Stomach (tissue), 4 donors: Measurements from ENCODE around the gene EEF1A2.

ENCODE experiments used
- EP300 ChIP-seq: sonication (generic); formaldehyde crosslinking; IDR thresholded peaks from one replicate; pipeline ENCODE4 v1.6.1; 2017; ENCODE audit warnings: antibody characterized with exemption
- POLR2A ChIP-seq, 4 donors: fragments of 450-650 bp; IDR thresholded peaks; one replicate each; pipeline ENCODE4 v1.6.1; 2016; ENCODE audit warnings: antibody characterized with exemption in 4 of 4, control low read depth in 2 of 4, mild to moderate bottlenecking in 1 of 4, moderate library complexity in 1 of 4
- POLR2AphosphoS5 ChIP-seq, 3 donors: sonication (generic); formaldehyde crosslinking; IDR thresholded peaks; one replicate each; pipeline ENCODE4 v1.6.1; 2016; ENCODE audit warnings: antibody characterized with exemption in 3 of 3
- TF ChIP-seq, protein P1 (sequence below), 7 experiments: fragments of 450-650 bp in 4 of 7; fragments of 200-600 bp in 3 of 7; sonication (generic) in 3 of 7; IDR thresholded peaks; one replicate each; pipeline ENCODE4 v1.5.1; 2016 to 2019; ENCODE audit warnings: antibody characterized with exemption in 7 of 7, control low read depth in 2 of 7, mild to moderate bottlenecking in 1 of 7

DNA sequence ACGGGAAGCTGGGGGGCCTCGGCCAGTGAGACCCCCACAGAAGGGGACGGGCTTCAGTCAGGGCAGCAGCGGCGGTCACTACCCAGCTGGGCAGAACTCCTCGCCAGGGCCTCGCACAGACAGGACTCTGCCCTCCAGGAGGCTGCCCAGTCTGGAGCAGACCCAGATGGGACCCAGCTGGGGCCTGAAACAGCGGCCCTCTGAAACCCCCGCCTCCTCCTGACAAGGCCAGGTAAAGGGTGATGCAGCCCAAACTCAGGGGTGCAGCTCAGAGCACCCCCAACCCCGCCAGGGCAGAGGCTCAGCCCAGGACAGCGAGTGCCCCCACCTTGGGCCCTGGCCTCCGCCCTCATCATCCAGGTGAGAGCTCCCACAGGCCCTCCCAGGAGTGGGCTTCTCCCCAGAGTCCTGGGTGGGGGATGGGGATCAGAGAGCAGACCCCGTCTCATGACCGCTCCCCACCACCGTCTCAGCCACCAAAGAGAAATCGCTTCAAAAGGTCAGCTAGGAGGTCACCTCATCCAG, 2.2 kb downstream of the EEF1A2 start:
- TF ChIP-seq, protein P1, sequence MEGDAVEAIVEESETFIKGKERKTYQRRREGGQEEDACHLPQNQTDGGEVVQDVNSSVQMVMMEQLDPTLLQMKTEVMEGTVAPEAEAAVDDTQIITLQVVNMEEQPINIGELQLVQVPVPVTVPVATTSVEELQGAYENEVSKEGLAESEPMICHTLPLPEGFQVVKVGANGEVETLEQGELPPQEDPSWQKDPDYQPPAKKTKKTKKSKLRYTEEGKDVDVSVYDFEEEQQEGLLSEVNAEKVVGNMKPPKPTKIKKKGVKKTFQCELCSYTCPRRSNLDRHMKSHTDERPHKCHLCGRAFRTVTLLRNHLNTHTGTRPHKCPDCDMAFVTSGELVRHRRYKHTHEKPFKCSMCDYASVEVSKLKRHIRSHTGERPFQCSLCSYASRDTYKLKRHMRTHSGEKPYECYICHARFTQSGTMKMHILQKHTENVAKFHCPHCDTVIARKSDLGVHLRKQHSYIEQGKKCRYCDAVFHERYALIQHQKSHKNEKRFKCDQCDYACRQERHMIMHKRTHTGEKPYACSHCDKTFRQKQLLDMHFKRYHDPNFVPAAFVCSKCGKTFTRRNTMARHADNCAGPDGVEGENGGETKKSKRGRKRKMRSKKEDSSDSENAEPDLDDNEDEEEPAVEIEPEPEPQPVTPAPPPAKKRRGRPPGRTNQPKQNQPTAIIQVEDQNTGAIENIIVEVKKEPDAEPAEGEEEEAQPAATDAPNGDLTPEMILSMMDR (IDR thresholded peaks at IDR 0.05) = no peak
- no peak for TF ChIP-seq POLR2A (IDR thresholded peaks at IDR 0.05)
- no peak for TF ChIP-seq EP300
- TF ChIP-seq POLR2AphosphoS5 (IDR thresholded peaks at IDR 0.05) = no peak
